Brain microvascular endothelial cell (primary cell): ENCODE results near the gene WNT4.

Source experiments
- DNase-seq: peaks from one replicate; pipeline ENCODE4 v3.0.0-alpha.2; 2020
- H3K27ac ChIP-seq: fragments of 250-450 bp; sonication (Bioruptor Pico); 2 replicates; pipeline ENCODE4 v1.5.1; 2020; ENCODE audit warnings: mild to moderate bottlenecking, moderate library complexity
- H3K27me3 ChIP-seq: fragments of 250-450 bp; sonication (Bioruptor Pico); replicated peaks from 2 replicates; pipeline ENCODE4 v1.5.1; 2020; ENCODE audit warnings: mild to moderate bottlenecking
- H3K36me3 ChIP-seq: fragments of 250-450 bp; sonication (Bioruptor Pico); replicated peaks from 2 replicates; pipeline ENCODE4 v1.5.1; 2020; ENCODE audit warnings: mild to moderate bottlenecking
- H3K4me3 ChIP-seq: 2 replicates; pipeline ENCODE4 v1.5.1; 2011; ENCODE audit warnings: low read depth, mild to moderate bottlenecking, control low read depth, low read length, moderate library complexity
- CTCF ChIP-seq: IDR thresholded peaks from 2 replicates; pipeline ENCODE4 v1.5.1; 2011; ENCODE audit warnings: low read depth, mild to moderate bottlenecking, moderate library complexity, low read length, control low read depth, inconsistent platforms; ENCODE audit errors: missing control alignments
- in situ Hi-C: cut with HindIII; loops from 2 replicates; pipeline ENCODE4 v1.10.0; 2017; ENCODE audit warnings: low sequenced_read_pairs, low pct_ligation_motif_present

The WNT4 gene

GRCh38 chr1:22089787-22090186, 53.1 kb downstream of the WNT4 start:
- no peak for TF ChIP-seq CTCF
- Histone ChIP-seq H3K27ac (no peak overlapping the region), H3K4me3 (no peak overlapping the region), H3K36me3 (peaks cover 24% of the 10 kb centered on the region), H3K27me3 (no peaks in the 10 kb centered on the region)
- in situ Hi-C loops, result no loop called here
- DNase-seq, result no peak

- in situ Hi-C loops, result no loop called here
- no peak for DNase-seq
- no peak overlapping the region for H3K4me3 ChIP-seq
- H3K36me3 ChIP-seq, result peaks cover 23% of the 10 kb centered on the region
- no peak for TF ChIP-seq CTCF
- H3K27ac ChIP-seq, result no peak overlapping the region
- no peaks in the 10 kb centered on the region for H3K27me3 ChIP-seq
Observed at GRCh38 chr1:22089134-22089571, 53.7 kb downstream of the WNT4 start.

GRCh38 chr1:22088331-22088730, 54.6 kb downstream of the WNT4 start:
- H3K27ac ChIP-seq, result no peak overlapping the region
- H3K4me3 ChIP-seq, result no peak overlapping the region
- in situ Hi-C loops, result no loop called here
- peaks cover 25% of the 10 kb centered on the region for H3K36me3 ChIP-seq
- H3K27me3 ChIP-seq, result no peaks in the 10 kb centered on the region
- no peak for TF ChIP-seq CTCF
- no peak for DNase-seq

GRCh38 chr1:22080191-22080590, 62.7 kb downstream of the WNT4 start:
- peaks cover 53% of the 10 kb centered on the region for H3K36me3 ChIP-seq
- no peak overlapping the region for H3K4me3 ChIP-seq
- DNase-seq, result no peak
- in situ Hi-C loops, result no loop called here
- no peak overlapping the region for H3K27ac ChIP-seq
- TF ChIP-seq CTCF, result no peak
- H3K27me3 ChIP-seq, result no peaks in the 10 kb centered on the region

GRCh38 chr1:22078133-22078532, 64.8 kb downstream of the WNT4 start:
- no peak overlapping the region for H3K27ac ChIP-seq
- H3K36me3 ChIP-seq, result peaks cover 47% of the 10 kb centered on the region
- H3K4me3 ChIP-seq, result no peak overlapping the region
- H3K27me3 ChIP-seq, result no peaks in the 10 kb centered on the region
- DNase-seq, result no peak
- TF ChIP-seq CTCF, result no peak
- in situ Hi-C loops, result no loop called here

- Histone ChIP-seq H3K4me3 (no peak overlapping the region), H3K27ac (no peak overlapping the region), H3K36me3 (peaks cover 47% of the 10 kb centered on the region), H3K27me3 (no peaks in the 10 kb centered on the region)
- in situ Hi-C loops, result no loop called here
- no peak for TF ChIP-seq CTCF
- DNase-seq, result no peak
Observed at GRCh38 chr1:22077728-22078127, 65.2 kb downstream of the WNT4 start.
